ENCODE data around the gene HECTD4. TPM values are rescaled to one million over a fixed set of nuclear protein-coding genes. Genes with fewer than 3 reads are reported as not detected.

Gene HECTD4
- total RNA-seq, 1 donor from 2014 or later, result 47.9 TPM

DNA sequence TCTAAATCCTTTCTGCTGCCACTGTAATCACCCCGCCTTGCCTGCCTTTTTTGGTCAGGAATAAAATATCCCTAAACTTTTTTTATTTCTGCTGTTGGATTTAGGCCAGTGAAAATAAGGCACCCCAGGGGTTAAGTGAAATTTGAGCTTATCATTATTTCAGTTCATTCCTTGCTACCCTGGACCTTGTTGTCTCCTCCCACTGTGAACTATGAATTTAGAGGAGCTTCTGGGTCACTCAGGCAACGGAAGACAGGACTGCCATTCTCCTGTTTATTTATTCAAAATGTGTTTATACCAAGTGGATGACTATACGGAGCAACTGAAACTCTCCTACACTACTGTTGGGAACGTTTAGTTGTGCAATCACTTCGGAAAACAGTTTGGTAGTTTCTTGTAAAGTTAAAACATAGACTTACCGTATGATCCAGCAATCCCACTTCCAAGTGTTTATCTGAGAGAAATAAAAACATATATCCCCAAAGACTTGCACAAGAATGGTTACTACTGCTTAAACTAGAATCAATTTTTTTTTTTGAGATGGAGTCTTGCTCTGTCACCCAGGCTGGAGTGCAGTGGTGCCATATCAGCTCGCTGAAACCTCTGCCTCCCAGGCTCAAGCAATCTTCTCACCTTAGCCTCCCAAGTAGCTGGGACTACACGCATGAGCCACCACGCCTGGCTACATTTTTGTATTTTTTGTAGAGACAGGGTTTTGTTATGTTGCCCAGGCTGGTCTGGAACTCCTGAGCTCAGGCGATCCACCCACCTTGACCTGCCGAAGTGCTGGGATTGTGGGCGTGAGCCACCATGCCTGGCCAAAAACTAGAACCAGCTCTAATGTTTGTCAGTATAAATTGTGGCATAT is 259.2 kb downstream of the HECTD4 start:
- H3K27ac Mint-ChIP-seq (ENCODE audit: unreplicated experiment), result no peak overlapping the region
- no peak for DNase-seq (ENCODE audit: low spot score)
- no peak overlapping the region for H3K4me3 Mint-ChIP-seq (ENCODE audit: unreplicated experiment)
- H3K9me3 Mint-ChIP-seq (ENCODE audit: unreplicated experiment), result no peaks in the 10 kb centered on the region
- H3K36me3 Mint-ChIP-seq (ENCODE audit: low read depth, unreplicated experiment), result peaks cover 3% of the 10 kb centered on the region
- no peaks in the 10 kb centered on the region for H3K27me3 Mint-ChIP-seq (ENCODE audit: unreplicated experiment)
- TF ChIP-seq, protein P1, sequence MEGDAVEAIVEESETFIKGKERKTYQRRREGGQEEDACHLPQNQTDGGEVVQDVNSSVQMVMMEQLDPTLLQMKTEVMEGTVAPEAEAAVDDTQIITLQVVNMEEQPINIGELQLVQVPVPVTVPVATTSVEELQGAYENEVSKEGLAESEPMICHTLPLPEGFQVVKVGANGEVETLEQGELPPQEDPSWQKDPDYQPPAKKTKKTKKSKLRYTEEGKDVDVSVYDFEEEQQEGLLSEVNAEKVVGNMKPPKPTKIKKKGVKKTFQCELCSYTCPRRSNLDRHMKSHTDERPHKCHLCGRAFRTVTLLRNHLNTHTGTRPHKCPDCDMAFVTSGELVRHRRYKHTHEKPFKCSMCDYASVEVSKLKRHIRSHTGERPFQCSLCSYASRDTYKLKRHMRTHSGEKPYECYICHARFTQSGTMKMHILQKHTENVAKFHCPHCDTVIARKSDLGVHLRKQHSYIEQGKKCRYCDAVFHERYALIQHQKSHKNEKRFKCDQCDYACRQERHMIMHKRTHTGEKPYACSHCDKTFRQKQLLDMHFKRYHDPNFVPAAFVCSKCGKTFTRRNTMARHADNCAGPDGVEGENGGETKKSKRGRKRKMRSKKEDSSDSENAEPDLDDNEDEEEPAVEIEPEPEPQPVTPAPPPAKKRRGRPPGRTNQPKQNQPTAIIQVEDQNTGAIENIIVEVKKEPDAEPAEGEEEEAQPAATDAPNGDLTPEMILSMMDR (IDR thresholded peaks at IDR 0.05; ENCODE audit: unreplicated experiment), result no peak
- peaks cover 9% of the 10 kb centered on the region for H3K4me1 Mint-ChIP-seq (ENCODE audit: unreplicated experiment)

DNA sequence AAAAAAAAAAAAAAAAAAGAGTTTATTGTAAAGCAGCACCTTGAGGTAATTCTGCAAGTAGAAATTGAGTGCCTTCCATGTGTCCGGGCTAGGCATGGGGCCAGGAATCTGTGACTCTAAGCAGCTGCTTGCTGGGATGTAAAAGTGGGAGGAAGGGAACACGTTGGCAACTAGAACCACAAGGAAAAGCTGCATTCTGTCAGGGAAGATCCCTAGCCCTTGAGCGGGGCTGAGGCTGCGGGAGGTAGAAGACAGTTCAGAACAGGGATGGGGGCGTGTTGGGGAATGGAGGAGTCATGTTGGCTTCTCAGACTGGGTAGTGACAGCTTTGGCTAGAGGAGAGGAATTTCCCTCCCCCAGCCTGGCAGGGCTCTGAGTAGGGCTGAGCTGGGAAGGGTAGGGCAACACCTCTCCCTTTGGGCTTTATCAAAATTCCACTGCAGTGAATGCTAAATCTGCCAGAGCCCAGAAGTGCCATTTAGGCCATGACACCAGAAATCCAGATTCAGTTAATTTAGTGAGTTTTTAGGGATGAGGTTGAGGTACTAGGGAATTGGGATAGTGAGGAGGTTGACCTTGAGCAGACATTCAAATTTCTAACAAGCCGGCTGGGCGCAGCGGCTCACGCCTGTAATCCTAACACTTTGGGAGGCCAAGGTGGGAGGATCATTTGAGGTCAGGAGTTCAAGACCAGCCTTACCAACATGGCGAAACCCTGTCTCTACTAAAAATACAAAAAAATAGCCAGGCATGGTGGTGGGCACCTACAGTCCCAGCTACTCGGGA is 260.3 kb downstream of the HECTD4 start:
- peaks cover 1% of the 10 kb centered on the region for H3K36me3 Mint-ChIP-seq (ENCODE audit: low read depth, unreplicated experiment)
- no peaks in the 10 kb centered on the region for H3K9me3 Mint-ChIP-seq (ENCODE audit: unreplicated experiment)
- TF ChIP-seq, protein P1 (IDR thresholded peaks at IDR 0.05; ENCODE audit: unreplicated experiment), result no peak
- H3K4me3 Mint-ChIP-seq (ENCODE audit: unreplicated experiment), result no peak overlapping the region
- H3K4me1 Mint-ChIP-seq (ENCODE audit: unreplicated experiment), result peaks cover 9% of the 10 kb centered on the region
- H3K27me3 Mint-ChIP-seq (ENCODE audit: unreplicated experiment), result no peaks in the 10 kb centered on the region
- no peak overlapping the region for H3K27ac Mint-ChIP-seq (ENCODE audit: unreplicated experiment)
- DNase-seq (ENCODE audit: low spot score), result no peak

DNA sequence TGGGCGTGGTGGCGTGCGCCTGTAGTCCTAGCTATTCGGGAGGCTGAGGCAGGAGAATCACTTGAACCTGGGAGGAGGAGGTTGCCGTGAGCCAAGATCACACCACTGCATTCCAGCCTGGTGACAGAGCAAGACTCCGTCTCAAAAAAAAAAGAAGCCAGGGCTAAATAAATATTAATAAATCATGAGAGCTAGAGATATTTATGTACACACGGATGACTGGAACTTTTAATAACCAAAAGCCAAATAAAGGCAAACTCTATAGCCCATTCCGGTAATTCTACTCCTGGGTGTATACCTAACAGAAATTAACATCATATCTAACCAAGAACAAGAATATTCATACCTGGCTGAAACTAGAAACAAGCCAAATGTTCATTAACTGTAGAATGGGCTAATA is 264.5 kb downstream of the HECTD4 start:
- Mint-ChIP-seq H3K36me3 (ENCODE audit: low read depth, unreplicated experiment) (no peaks in the 10 kb centered on the region), H3K27me3 (ENCODE audit: unreplicated experiment) (no peaks in the 10 kb centered on the region), H3K4me3 (ENCODE audit: unreplicated experiment) (no peak overlapping the region), H3K4me1 (ENCODE audit: unreplicated experiment) (peaks cover 10% of the 10 kb centered on the region), H3K27ac (ENCODE audit: unreplicated experiment) (no peak overlapping the region), H3K9me3 (ENCODE audit: unreplicated experiment) (no peaks in the 10 kb centered on the region)
- TF ChIP-seq, protein P1 (IDR thresholded peaks at IDR 0.05; ENCODE audit: unreplicated experiment), result no peak
- no peak for DNase-seq (ENCODE audit: low spot score)

DNA sequence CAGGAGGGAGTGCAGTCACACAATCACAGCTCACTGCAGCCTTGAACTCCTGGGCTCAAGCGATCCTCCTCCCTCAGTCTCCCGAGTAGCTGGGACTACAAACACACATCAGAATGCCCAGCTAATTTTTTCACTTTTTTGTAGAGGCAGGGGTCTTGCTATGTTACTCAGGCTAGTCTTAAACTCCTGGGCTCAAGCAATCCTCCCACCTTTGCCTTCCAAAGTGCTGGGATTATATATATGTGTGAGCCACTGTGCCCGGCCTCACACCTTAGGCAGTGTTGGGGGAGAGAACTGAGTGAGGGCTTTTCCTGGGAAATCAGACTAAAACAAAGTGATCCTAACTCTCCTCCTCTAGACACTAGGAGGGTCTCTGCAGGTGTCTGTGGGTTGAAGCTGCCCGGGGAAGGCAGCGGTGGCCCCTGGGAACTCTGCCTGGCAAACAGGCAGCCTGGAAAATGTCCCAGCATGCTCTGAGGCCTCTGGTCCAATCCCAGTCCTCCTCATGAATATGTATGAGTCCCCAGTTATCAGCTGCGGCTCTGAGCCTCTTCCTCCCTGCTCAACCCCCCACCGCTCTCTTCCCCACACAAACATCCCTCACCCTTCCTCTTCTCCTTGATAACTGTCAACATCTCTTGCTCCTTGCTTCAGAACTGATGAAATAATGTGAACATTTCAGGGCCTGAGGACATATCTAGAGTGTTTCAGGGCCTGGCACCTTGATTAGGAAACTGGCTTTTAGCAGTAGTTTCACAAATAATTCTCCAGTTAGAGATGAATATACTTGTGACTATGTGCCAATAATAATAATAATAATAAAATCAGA is 265.8 kb downstream of the HECTD4 start:
- TF ChIP-seq, protein P1 (IDR thresholded peaks at IDR 0.05; ENCODE audit: unreplicated experiment), result no peak
- Mint-ChIP-seq H3K27me3 (ENCODE audit: unreplicated experiment) (peaks cover 2% of the 10 kb centered on the region), H3K9me3 (ENCODE audit: unreplicated experiment) (no peaks in the 10 kb centered on the region), H3K27ac (ENCODE audit: unreplicated experiment) (peak overlapping the region; percentile 87), H3K4me1 (ENCODE audit: unreplicated experiment) (peaks cover 10% of the 10 kb centered on the region), H3K4me3 (ENCODE audit: unreplicated experiment) (peak overlapping the region; percentile 5), H3K36me3 (ENCODE audit: low read depth, unreplicated experiment) (no peaks in the 10 kb centered on the region)
- peak; percentile 60 for DNase-seq (ENCODE audit: low spot score)
